ENCODE data around the gene MIER2.

Gene MIER2

DNA sequence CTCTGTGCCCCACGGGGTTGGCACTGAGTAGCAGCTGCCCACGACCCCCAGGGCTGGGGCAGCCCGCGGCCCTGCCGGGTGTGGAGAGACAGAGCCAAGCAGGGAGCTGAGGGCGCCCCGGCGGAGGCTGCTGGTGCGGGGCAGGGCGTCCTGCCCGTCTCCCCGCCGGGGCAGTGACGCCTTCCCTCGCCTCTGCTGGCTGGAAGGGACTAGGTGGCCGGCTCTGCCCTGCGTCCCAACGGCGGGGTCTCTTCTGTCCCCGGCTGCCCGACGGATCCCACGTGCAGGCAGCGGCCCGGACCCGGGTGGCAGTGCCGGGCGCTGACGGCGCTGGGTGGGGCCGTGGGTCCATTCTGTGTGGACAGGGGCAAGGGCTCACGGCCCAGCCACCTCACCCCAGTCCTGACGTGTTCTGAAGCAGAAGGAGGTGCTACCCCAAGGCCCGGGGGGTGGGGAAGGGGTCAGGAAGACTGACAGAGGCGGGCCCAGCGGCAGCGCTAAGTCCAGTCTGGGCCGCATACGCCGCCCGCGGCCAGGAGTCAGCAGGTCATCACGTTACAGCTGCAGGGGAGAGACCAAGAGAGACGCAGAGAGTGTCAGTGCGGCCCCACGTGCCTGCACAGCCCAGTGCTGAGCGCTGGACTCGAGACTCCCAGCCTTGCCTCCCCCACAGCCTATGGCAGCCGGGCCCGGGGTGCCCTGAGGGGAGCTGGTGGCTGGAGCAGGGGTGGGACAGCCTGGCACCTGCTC lies 38.3 kb downstream of the MIER2 start:
- DNase-seq = no peak

DNA sequence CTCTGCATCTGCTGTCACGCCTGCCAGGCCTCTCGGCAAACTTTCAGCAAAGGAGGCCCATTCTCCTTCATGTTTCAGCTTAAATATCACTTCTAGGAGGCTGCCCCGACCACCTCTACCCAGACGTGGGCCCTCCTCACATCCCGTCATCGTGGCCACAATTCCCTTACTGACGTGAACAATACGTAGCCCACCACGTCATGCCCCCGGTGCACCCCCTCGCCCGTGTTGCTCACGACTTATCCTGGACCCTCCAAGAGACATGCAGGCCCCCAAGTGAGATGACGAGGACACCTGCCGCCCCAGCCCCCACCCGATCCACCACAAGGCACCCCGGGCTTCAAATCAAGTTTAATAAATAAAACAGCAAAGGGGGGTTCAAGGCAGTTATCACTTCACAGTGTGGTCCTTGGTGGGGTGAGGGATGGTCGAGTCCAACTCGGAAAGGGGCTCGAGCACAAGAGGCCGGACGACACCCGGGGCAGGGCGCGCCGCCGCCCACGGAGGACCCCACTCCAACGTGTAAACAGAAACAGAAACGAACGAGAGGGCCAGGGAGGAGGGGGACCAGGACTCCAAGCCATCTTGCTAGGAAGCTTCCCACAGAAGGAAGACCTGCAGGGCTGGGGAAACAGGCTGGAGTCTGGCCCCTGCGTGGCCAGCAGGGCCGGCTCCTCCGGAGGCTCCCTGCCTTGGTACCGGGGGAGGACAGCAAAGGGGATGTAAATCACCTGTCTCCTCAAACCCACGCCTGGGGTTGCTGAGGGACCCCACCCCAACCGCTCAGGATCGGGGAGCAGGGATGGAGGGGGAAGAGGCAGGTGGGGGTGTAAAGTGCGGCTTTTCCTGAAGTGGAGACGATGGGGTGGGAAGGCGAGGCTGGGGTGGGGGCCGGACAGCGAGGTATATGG lies 39.1 kb downstream of the MIER2 start:
- no peak for DNase-seq

DNA sequence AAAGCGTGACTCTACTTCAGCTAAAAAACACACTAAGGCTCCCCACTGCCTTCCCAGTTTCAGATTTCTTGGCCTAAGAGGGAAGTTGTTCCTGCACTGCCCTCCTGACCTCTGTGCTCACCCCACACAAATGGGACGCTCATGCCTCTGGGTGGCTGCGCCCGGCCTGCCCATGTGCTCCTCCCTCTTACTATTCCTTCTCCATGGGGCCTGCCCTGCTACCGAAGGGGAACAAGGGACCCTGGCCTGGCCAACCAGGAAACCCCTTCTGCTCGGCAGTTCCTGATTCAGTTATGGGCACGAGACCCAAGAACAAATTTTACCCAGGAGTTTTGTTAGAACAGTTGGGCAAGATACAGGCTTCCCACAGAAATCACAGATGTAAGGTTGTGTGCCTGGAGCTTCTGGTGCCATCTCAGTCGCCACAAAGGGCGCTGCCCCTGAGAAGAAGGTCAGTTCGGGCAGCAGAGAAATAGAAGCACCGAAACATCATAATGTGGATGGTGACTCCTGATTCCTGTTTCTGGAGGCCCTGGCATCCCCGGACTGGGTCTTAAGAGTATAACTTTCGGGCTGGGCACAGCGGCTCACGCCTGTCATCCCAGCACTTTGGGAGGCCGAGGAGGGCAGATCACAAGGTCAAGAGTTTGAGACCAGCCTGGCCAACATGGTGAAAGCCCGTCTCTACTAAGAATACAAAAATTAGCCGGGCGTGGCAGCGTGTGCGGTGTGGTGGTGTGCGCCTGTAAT lies 47.9 kb downstream of the MIER2 start:
- no peak for DNase-seq

DNA sequence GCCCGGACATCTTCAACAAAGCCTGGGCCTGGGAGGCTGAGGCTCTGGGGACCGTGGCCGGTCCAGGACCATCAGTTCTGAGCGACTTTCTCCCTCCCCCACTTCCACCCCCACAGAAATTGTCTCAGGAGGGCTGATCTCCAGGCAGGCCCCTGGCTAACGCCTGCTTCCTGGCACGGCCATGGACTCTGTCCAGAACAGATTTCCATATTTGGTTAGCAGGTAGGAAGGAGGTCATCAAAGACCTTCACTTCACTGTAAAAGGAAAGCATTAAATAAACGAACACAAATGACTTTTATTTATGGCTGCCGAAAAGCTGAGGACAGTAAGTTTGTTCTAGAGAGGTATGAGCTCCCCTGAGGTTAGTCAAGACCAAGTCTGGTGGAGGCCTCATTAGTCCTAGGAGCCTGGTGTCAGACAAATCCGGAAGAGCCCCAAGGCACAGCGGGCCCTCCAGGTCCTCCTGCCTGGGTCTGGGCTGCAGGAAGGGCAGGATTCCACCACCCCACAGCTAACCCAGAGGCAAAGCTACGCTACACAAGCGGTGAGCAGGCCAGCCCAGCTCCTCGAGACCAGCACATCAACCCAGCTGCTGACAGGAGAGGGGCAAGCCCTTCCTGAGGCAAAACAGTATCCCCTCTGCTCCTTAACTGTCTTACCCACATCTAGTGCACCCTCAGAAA lies 48.8 kb downstream of the MIER2 start:
- no peak for DNase-seq

DNA sequence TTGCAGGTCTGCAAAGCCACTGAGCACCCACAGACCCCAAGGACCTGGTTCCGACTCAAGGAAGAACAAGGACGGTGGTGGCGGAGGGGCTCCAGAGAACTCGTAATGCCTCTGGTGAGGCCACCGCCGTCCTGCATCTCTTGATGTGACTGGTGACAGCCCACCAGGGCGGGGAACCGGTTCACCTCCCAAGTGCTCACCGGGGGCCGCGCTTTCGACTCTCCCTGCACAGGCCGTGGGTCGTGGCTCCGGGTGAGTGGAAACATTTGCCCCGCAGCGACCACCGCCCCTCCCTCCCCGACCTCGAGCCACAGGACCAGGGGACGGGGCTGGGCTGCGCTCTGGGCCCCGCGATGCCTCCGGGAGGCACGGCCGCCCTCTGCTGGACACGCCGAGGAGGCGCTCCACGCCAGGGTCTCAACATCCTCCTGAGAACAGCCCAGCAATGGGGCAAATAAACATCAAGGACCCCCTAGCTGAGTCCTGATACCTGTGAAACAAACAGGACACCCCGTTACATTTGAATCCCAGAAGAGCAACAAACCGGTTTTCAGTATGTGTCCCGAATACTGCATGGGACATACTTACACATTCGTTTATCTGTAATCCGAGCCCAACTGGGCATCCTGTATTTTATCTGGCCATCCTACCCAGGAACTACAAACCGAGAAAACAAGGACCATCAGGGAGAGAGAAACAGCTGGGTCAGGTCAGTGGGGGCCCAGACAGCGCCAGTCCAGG lies 49.5 kb downstream of the MIER2 start:
- no peak for DNase-seq

DNA sequence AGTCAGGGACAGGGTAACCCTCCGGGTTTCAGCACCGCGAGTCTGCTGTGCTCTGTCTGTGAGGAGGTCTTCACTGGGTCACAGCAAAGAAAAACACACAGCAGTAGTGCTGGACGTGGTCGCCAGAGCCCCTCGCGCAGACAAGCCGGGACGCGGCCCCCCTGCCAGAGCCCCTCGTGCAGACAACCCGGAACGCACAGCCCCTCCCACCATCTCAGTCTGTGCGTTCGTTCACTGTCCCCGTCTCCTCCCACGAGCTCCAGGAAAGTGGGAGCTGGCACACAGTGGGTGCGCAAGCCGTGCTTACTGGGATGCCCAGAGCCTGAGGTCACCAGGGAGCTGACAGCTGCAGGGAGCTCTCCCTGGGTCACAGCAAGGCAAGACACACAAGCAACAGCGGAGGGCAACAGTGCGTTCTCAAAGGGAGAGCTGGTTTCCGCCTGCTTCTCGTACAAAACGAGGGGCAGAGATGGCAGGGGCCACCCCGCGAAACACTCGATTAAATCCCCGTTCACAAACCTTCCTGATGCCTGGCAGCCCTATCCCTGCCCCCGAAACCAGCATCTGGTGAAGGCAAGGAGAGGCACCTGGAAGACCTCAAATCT lies 50.2 kb downstream of the MIER2 start:
- DNase-seq = no peak

DNA sequence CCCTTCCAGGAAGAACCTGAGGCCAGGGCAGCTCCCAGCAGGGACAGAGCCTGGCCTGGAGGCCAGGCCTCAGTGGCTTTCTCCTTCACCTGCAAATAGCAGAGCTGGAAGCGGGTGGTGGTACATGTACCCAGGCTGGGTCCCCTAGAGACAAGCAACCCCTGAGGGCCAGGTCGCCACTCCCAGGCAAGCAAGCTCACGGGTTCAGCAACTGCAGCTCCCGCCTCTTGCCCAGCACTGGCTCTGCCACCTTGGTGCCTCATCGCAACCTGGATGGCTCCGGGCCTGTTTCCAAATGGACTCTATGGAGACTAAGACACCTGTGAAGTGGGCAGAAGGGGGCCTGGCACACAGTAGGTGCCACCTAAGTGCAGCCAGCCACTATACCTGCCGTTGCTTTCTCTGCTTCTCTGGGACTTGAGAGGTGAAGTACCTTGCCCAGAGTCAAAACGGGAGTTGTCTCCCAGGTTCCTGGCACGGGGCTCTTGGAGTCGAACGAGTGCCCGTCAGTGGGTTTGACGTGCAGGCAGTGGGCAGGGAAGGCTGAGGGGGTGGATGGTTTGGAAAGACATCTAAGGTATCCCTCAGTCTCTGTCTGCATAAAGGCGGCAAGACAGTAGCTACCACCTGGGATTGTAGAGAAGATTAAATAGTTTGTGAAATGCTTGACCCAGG lies 51.0 kb downstream of the MIER2 start:
- DNase-seq = no peak

DNA sequence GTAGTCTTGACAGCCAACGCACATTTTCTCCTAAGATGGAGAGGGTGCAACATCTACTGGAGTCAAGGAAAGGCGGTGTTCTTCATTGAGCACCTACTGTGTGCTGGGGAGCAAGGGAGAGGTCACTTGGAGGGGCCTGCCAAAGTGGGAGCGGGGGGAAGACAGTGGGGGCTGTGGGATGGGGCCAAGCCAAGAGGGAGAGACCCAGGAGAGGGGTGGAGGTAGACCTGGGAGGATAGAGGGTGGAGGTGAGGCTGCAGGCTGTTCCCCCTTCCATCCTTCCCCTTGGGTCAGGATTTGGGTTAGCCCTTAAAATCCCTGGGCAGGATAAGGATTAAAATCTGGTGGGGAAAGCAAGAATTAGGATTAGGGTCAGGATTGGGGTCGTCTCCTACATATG lies 51.6 kb downstream of the MIER2 start:
- no peak for DNase-seq

DNA sequence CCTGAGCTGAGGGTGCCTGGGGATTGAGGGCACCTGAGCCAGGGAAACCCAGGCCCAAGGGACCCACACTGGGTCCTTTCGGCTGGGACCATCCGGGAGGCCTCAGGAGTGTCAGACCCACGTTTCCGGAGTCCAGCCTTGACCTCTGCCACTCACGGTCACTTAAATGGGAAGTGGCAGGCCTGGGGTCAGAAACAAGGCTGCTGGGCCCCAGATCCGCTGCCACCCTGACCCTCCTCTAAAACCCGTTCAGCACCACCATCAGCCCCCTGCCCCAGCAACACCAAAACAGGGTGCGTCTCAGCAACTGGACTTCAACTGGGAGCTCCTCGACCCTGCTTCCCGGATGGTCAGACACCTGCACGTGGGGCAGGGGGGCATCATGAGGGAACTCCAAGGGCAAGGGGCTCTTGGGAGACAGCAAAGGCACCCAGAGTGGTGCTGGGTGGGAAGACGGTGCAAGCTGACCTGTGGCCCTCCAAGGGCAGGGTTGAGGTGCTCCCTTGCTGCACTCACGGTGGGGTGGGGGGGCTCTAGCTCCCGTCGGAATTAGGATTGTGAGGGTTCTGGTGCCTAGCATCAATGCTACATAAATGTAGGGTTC lies 52.2 kb downstream of the MIER2 start:
- no peak for DNase-seq

DNA sequence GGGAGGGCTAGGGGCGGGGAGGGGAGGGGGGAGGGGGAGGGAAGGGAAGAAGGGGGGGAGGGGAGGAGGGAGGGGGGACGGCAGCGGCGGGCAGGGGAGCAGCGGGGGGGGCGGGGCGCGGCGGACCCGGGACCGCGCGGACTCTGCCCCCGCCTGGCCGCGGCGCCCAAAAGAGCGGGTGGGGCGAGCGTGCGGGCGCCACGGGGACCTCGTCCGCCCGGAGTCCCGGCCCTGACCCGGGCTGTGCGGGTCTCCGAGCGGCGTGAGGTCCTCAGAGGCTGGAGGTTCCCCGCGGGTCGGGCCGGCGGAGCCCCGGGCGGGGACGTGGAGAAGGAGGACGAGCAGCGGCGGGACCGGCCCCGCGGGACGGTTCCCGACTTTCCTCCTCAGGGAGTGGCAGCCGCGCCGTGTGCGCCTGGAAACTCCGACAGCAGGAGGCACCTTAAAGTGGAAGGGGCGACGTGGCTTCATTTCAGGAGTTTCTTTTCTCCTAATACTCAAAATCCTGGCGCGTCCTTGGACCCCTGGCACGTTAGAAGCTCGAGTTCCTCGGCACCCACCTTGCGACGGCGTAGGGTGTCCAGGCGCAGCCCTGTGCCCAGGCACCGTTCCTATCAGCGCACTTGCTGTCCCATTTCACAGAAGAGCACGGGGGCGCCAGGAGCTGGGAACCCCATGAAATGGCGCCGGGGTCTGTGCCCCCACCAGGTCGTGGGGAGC lies 52.9 kb downstream of the MIER2 start:
- no peak for DNase-seq

DNA sequence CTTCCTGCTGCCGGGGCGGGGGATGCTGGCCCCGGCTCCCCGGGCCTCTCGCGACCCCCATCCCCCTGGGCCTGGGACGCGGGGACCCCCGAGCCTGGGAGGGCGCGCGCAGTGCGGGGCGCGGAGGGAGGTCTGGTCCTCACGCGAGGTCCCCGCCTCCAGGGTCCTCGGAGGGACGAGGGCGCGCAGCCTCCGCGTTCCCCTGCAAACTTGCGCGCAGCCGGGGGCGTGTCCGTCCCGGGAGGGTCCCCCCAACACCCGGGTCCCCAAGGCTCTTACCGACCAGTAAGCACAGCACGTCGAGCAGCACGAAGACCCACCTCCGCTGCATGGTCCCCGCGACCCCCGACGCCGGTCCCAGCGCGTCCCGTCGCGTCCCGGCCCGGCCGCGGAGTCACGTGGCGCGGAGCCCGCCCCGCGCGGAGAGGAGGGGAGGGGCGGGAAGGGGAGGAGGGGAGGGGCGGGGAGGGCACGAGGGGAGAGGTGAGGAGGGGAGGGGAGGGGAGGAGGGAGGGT lies 53.5 kb downstream of the MIER2 start, which contains the start of gene PLPP2:
PLPP2 (minus strand) TSS at position 398 of the 516 bp plus-strand sequence; CDS start at position 331, 67 bp downstream.
- no peak for DNase-seq

DNA sequence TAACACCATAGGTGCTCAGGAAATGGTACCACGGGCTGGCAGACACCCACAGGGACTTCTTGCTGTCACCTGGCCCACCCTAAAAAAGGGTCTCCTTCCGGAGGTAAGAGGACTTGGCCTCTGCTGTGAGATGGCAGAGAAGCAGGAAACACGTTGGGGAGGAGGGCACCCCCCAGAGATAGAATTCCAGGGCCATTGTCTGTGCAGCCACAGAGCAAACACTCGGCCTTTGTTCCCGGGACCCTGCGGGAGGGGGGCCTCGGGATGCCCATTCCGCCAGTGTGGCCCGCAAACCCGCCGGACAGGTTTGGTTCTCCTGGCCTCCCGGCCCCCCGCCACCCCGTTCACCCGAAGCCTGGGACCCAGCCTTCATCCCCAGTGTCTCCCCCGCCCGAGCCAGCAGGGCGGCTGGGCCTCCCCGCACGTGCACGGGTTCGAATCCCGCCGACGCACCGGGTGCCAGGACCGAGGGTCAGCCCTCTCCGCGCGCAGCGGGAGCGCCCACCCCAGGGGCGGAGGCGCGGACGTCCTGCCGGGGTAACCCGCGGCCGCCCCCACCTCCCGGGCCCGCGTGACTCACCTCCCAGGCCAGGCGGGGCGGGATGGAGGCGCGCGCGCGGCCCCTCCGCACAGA lies 54.1 kb downstream of the MIER2 start:
- DNase-seq = no peak

DNA sequence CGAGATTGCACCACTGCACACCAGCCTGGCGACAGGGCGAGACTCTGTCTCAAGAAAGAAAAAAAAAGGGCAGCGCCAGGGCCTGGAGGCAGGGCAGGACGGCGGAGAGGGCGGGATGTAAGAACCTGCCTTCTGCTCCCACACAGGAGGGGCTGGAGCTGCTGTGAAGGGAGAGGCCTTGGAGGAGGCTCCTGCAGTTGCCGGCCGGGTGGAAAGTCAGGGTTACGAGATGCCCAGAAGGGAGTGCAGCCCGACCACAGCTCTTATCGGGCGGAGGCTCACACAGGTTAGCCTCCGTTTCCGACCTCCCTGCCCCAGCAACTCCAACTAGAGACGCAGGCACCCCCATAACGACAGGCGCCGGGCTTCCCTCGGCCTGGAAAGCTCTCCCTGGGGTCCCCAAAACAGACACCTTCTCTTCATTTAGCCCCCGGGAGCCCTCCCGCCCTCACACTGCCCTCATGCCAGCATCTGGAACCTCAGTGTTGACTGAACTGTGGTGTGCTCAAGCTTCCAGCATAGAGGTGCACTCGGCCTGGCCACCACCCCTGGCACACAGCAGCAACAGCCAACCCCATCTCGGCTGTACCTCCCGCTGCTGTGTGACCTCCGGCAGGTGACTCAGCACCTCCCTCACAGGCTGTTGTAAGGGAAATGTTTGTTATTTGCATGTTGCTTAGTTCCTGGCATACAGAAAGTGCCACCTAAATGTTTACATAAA lies 54.8 kb downstream of the MIER2 start:
- no peak for DNase-seq

DNA sequence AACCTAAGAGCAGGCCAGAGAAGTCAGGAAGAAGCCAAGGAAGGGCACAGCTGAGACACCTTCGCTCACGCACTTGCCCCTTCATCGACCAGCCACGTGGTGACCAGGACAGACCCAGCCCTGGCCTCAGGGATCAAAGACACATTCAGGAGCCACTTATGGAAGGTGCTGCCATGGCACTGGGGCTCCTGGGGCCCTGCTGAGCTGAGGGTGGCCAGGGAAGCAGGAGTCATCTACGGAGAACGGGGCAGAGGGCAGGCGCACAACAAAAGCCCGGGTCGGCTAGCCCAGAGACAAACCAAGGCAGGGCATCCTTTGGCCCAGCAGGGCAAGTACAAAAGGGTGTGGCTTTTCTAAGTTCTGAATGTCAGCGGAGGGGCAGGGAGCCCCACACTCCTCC lies 55.7 kb downstream of the MIER2 start:
- DNase-seq = no peak

DNA sequence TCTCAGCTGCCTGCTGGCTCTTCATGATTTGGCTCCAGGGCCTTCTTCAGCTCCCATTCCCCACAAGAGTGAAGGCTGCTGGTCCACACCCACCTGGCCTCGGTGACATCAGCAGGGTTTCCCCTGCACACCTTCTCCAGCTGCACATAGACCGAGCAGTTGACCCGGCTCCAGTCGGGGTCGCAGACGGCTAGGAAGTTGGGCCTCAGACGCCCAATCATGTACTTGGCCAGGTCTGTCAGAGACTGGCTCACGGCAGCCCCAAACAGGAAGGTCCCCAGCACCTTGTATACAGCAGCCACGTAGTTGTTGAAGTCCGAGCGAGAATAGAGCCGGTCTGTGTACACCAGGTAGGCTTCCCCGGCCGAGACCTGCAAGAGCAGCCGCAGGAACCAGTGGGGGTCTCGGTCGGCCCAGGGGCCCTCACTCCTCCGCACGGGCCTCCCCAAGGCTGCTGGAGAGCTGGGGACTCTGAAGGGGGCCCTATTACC lies 57.2 kb downstream of the MIER2 start:
- DNase-seq = no peak

DNA sequence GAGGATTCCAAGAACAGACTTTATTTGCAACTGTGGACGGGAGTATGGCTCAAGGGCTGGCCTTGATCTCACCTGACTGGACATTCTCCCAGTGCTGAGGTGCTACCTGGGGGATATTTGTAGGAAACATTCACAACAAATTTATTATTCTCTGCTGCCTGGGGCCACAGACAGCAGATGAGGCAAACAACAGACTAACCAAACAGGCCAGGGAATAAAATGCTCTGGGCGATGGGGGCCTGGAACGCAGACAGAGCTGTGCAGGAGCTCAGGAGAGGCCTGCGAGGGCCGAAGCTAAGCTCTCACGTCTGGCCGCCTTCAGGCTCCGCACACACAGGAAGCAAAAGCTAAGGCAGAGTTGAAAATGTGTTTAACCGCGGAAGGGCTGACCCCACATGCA lies 61.2 kb downstream of the MIER2 start:
- no peak for DNase-seq

DNA sequence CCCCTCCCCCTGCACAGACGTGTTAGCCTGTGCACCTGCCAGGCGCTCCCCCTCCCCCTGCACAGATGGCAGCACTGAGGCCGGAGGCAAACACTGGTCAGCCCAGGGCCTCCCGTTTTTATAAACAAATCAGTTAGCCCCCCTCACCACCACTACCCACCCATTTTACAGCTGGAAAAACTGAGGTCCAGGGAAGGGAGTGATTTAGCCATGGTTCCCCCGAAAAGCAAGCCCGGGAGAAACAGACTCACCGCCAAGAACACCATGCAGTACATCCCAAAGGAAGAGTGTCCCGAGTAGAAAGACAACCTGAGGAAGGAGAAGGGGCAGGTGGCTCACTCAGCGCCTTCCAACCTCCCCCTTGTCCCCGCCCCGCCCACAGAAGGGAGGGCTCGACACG lies 62.1 kb downstream of the MIER2 start:
- no peak for DNase-seq

DNA sequence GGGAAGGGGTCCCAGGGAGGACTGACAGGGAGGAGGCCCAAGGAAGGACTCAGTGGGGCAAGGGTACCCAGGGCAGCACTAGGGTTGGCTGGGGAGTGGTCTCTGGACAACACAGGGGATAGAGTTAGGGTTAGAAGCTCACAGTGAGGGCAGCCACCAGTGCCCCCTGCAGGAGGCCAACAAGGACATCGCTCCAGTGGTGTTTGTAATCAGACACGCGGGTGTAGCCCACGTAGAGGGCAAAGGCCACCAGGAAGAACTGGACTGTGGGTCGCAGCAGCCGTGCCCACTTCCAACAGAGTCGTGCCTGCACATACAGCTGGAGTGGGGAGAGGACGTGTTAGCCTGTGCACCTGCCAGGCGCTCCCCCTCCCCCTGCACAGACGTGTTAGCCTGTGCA lies 62.6 kb downstream of the MIER2 start:
- no peak for DNase-seq

All from amniotic stem cell (primary cell).